GM12878 (cell line): ENCODE results near the gene TTC17.

Experiments used
- CBX5 ChIP-seq: sonication (generic); IDR thresholded peaks from 2 replicates; pipeline ENCODE4 v1.6.1; 2016; ENCODE audit warnings: low read depth, moderate library complexity, mild to moderate bottlenecking, inconsistent platforms
- CEBPB ChIP-seq, 2 experiments: fragments of 150-350 bp in 1 of 2; IDR thresholded peaks; 2 replicates each; pipeline ENCODE4 v1.6.1; 2012 to 2014; ENCODE audit warnings: low read depth in 2 of 2, low read length in 2 of 2, borderline replicate concordance in 1 of 2, inconsistent platforms in 1 of 2
- CTCF ChIP-seq, 3 experiments: IDR thresholded peaks in 2 of 3; conservative IDR thresholded peaks in 1 of 3; 2 replicates each; pipeline ENCODE4 v1.5.1; 2011; ENCODE audit warnings: low read depth in 3 of 3, low read length in 3 of 3, mild to moderate bottlenecking in 3 of 3, control low read depth in 2 of 3, moderate library complexity in 2 of 3, inconsistent platforms in 1 of 3, mixed read lengths in 1 of 3; ENCODE audit not compliant: control insufficient read depth in 2 of 3, insufficient read depth in 1 of 3; ENCODE audit errors: extremely low read depth in 1 of 3
- EZH2 ChIP-seq: IDR thresholded peaks from 2 replicates; pipeline ENCODE4 v1.6.1; 2012; ENCODE audit warnings: low read depth, mild to moderate bottlenecking, control low read depth, inconsistent platforms, low read length, borderline replicate concordance; ENCODE audit not compliant: control insufficient read depth
- MXI1 ChIP-seq: fragments of 150-350 bp; IDR thresholded peaks from 2 replicates; pipeline ENCODE4 v1.6.1; 2011; ENCODE audit warnings: low read depth, mild to moderate bottlenecking, inconsistent platforms, low read length, improper control_type of control experiment
- NR2F1 ChIP-seq: fragments of 450-650 bp; conservative IDR thresholded peaks from 2 replicates; pipeline ENCODE4 v1.6.1; 2017; ENCODE audit warnings: mild to moderate bottlenecking
- POLR2A ChIP-seq: IDR thresholded peaks from 2 replicates; pipeline ENCODE4 v1.6.1; 2011; ENCODE audit warnings: low read depth, mild to moderate bottlenecking, low read length
- RCOR1 ChIP-seq: conservative IDR thresholded peaks from 2 replicates; pipeline ENCODE4 v1.6.1; 2012; ENCODE audit warnings: low read depth, low read length, improper control_type of control experiment
- RFX5 ChIP-seq: IDR thresholded peaks from 2 replicates; pipeline ENCODE4 v1.6.1; 2011; ENCODE audit warnings: low read depth, low read length, improper control_type of control experiment
- SPI1 ChIP-seq: IDR thresholded peaks from 2 replicates; pipeline ENCODE4 v1.6.1; 2011; ENCODE audit warnings: low read depth, mild to moderate bottlenecking, low read length, moderate library complexity, borderline replicate concordance; ENCODE audit not compliant: insufficient read depth
- STAT3 ChIP-seq: IDR thresholded peaks from 2 replicates; pipeline ENCODE4 v1.6.1; 2011; ENCODE audit warnings: low read depth, low read length, improper control_type of control experiment
- TAF1 ChIP-seq: IDR thresholded peaks from 2 replicates; pipeline ENCODE4 v1.6.1; 2011; ENCODE audit warnings: mild to moderate bottlenecking, low read depth, low read length, borderline replicate concordance
- USF2 ChIP-seq: IDR thresholded peaks from 2 replicates; pipeline ENCODE4 v1.6.1; 2011; ENCODE audit warnings: low read depth, low read length, improper control_type of control experiment, borderline replicate concordance
- TF ChIP-seq, protein P1 (sequence below): fragments of 450-650 bp; IDR thresholded peaks from 2 replicates; pipeline ENCODE4 v1.6.1; 2014; ENCODE audit warnings: mild to moderate bottlenecking

- no peak for TF ChIP-seq SPI1
- no peak for TF ChIP-seq CTCF (IDR thresholded peaks at IDR 0.05 in 2 of 3, conservative IDR thresholded peaks at IDR 0.05 in 1 of 3; ENCODE audit: control insufficient read depth in 2 of 3, extremely low read depth in 1 of 3, insufficient read depth in 1 of 3, low read depth in 3 of 3, low read length in 3 of 3)
- TF ChIP-seq POLR2A: no peak
- no peak for TF ChIP-seq CEBPB (IDR thresholded peaks at IDR 0.05; ENCODE audit: borderline replicate concordance in 1 of 2, low read depth in 2 of 2, low read length in 2 of 2)
- TF ChIP-seq RFX5: no peak
- no peak for TF ChIP-seq MXI1
- no peak for TF ChIP-seq NR2F1
- TF ChIP-seq, protein P1, sequence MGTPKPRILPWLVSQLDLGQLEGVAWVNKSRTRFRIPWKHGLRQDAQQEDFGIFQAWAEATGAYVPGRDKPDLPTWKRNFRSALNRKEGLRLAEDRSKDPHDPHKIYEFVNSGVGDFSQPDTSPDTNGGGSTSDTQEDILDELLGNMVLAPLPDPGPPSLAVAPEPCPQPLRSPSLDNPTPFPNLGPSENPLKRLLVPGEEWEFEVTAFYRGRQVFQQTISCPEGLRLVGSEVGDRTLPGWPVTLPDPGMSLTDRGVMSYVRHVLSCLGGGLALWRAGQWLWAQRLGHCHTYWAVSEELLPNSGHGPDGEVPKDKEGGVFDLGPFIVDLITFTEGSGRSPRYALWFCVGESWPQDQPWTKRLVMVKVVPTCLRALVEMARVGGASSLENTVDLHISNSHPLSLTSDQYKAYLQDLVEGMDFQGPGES: no peak
- TF ChIP-seq STAT3: no peak
- TF ChIP-seq EZH2: no peak
- no peak for TF ChIP-seq TAF1
- no peak for TF ChIP-seq RCOR1
- TF ChIP-seq CBX5: no peak
- no peak for TF ChIP-seq USF2
These were observed 144.7 kb downstream of the TTC17 start for GRCh38 chr11:43503417-43503816.
